Measurements from ENCODE around the gene SLC2A2. TPM values are rescaled to one million over a fixed set of nuclear protein-coding genes. Genes with fewer than 3 reads are reported as not detected.

SLC2A2 gene
- polyA plus RNA-seq, 1 donor (not counting 4 experiments of a cell fraction or from before 2014, with no cell fraction given): not detected

- H2AFZ ChIP-seq (ENCODE audit: control insufficient read depth, low read length): no peak overlapping the region
- H3K27ac ChIP-seq (ENCODE audit: control insufficient read depth, insufficient read depth, low read length): no peak overlapping the region
- H3K4me1 ChIP-seq (ENCODE audit: control insufficient read depth, extremely low read depth, insufficient read depth, low read length): no peaks in the 10 kb centered on the region
- dilution Hi-C loops (cut with MboI; ENCODE audit: extremely low pct_ligation_motif_present, low sequenced_read_pairs): no loop called here
- H3K9me3 ChIP-seq (ENCODE audit: control insufficient read depth, low read depth, low read length): no peaks in the 10 kb centered on the region
- FAIRE-seq: no peak
- no peaks in the 10 kb centered on the region for H3K79me2 ChIP-seq (ENCODE audit: control insufficient read depth, insufficient read depth, low read length)
- H3K4me3 ChIP-seq (ENCODE audit: control insufficient read depth in 2 of 3, extremely low read depth in 1 of 3, insufficient read depth in 2 of 3, low read depth in 1 of 3, low read length in 3 of 3): no peak overlapping the region
- TF ChIP-seq CTCF (optimal IDR thresholded peaks at IDR 0.05 in 1 of 3, IDR thresholded peaks at IDR 0.05 in 1 of 3, conservative IDR thresholded peaks at IDR 0.05 in 1 of 3; ENCODE audit: extremely low read depth in 1 of 3, insufficient read depth in 2 of 3, low read length in 3 of 3) (no peak), EZH2 (IDR thresholded peaks at IDR 0.05; ENCODE audit: low read length) (no peak)
- H3K36me3 ChIP-seq (ENCODE audit: control insufficient read depth in 2 of 2, extremely low read depth in 1 of 2, insufficient read depth in 2 of 2, low read length in 2 of 2): no peaks in the 10 kb centered on the region
- H4K20me1 ChIP-seq (ENCODE audit: control insufficient read depth, extremely low read depth, insufficient read depth, low read length): no peaks in the 10 kb centered on the region
- H3K9me1 ChIP-seq (ENCODE audit: control insufficient read depth, extremely low read depth, insufficient read depth, low read length): no peaks in the 10 kb centered on the region
- H3K27me3 ChIP-seq (ENCODE audit: control insufficient read depth, extremely low read depth, insufficient read depth, low read length): no peaks in the 10 kb centered on the region
- H3K9ac ChIP-seq (ENCODE audit: control insufficient read depth, extremely low read depth, insufficient read depth, low read length): no peak overlapping the region
- DNase-seq (ENCODE audit: low read depth, low spot score): no peak
- H3K4me2 ChIP-seq (ENCODE audit: control insufficient read depth, extremely low read depth, insufficient read depth, low read depth, low read length): no peak overlapping the region
Observed at GRCh38 chr3:171013822-171014748, 12.4 kb downstream of the SLC2A2 start.

- FAIRE-seq (no peak), DNase-seq (ENCODE audit: low read depth, low spot score) (no peak)
- H3K4me3 ChIP-seq (ENCODE audit: control insufficient read depth in 2 of 3, extremely low read depth in 1 of 3, insufficient read depth in 2 of 3, low read depth in 1 of 3, low read length in 3 of 3): no peak overlapping the region
- H3K27me3 ChIP-seq (ENCODE audit: control insufficient read depth, extremely low read depth, insufficient read depth, low read length): no peaks in the 10 kb centered on the region
- no peaks in the 10 kb centered on the region for H3K4me1 ChIP-seq (ENCODE audit: control insufficient read depth, extremely low read depth, insufficient read depth, low read length)
- H3K9ac ChIP-seq (ENCODE audit: control insufficient read depth, extremely low read depth, insufficient read depth, low read length): no peak overlapping the region
- no peaks in the 10 kb centered on the region for H3K9me1 ChIP-seq (ENCODE audit: control insufficient read depth, extremely low read depth, insufficient read depth, low read length)
- dilution Hi-C loops (cut with MboI; ENCODE audit: extremely low pct_ligation_motif_present, low sequenced_read_pairs): no loop called here
- no peak overlapping the region for H2AFZ ChIP-seq (ENCODE audit: control insufficient read depth, low read length)
- no peak overlapping the region for H3K4me2 ChIP-seq (ENCODE audit: control insufficient read depth, extremely low read depth, insufficient read depth, low read depth, low read length)
- H3K79me2 ChIP-seq (ENCODE audit: control insufficient read depth, insufficient read depth, low read length): no peaks in the 10 kb centered on the region
- no peaks in the 10 kb centered on the region for H4K20me1 ChIP-seq (ENCODE audit: control insufficient read depth, extremely low read depth, insufficient read depth, low read length)
- no peak overlapping the region for H3K27ac ChIP-seq (ENCODE audit: control insufficient read depth, insufficient read depth, low read length)
- no peaks in the 10 kb centered on the region for H3K9me3 ChIP-seq (ENCODE audit: control insufficient read depth, low read depth, low read length)
- H3K36me3 ChIP-seq (ENCODE audit: control insufficient read depth in 2 of 2, extremely low read depth in 1 of 2, insufficient read depth in 2 of 2, low read length in 2 of 2): no peaks in the 10 kb centered on the region
- TF ChIP-seq CTCF (optimal IDR thresholded peaks at IDR 0.05 in 1 of 3, IDR thresholded peaks at IDR 0.05 in 1 of 3, conservative IDR thresholded peaks at IDR 0.05 in 1 of 3; ENCODE audit: extremely low read depth in 1 of 3, insufficient read depth in 2 of 3, low read length in 3 of 3) (no peak), EZH2 (IDR thresholded peaks at IDR 0.05; ENCODE audit: low read length) (no peak)
Observed at GRCh38 chr3:171011873-171012336, 14.6 kb downstream of the SLC2A2 start.

All from keratinocyte (primary cell).